HepG2 (cell line): ENCODE results near the gene CD248. TPM values are rescaled to one million over a fixed set of nuclear protein-coding genes. Genes with fewer than 3 reads are reported as not detected.

Source experiments
- AGO2 ChIP-seq: fragments of 200-400 bp; formaldehyde crosslinking; optimal IDR thresholded peaks from 2 replicates; pipeline ENCODE3; 2017; ENCODE audit warnings: mild to moderate bottlenecking, low read depth, low read length, moderate library complexity
- ARNT ChIP-seq: fragments of 450-650 bp; IDR thresholded peaks from 2 replicates; pipeline ENCODE4 v1.6.1; 2017
- ATAD3A ChIP-seq: sonication (generic); formaldehyde crosslinking; IDR thresholded peaks from 2 replicates; pipeline ENCODE4 v1.4.0; 2020; ENCODE audit warnings: missing genetic modification reagents
- BCL3 ChIP-seq: sonication (generic); formaldehyde crosslinking; IDR thresholded peaks from 2 replicates; pipeline ENCODE4 v1.5.1; 2020; ENCODE audit warnings: mild to moderate bottlenecking, missing genetic modification reagents, moderate library complexity
- CHD2 ChIP-seq: IDR thresholded peaks from 2 replicates; pipeline ENCODE4 v1.6.1; 2011; ENCODE audit warnings: low read depth, low read length, improper control_type of control experiment
- GFI1 ChIP-seq: sonication (generic); formaldehyde crosslinking; IDR thresholded peaks from 2 replicates; pipeline ENCODE4 v1.5.0; 2020; ENCODE audit warnings: missing genetic modification reagents, mild to moderate bottlenecking, borderline replicate concordance
- KIAA2018 ChIP-seq: sonication (generic); formaldehyde crosslinking; IDR thresholded peaks from 2 replicates; pipeline ENCODE4 v1.5.0; 2020; ENCODE audit warnings: mild to moderate bottlenecking, missing genetic modification reagents, borderline replicate concordance
- NCOR1 ChIP-seq: fragments of 200-600 bp; sonication (generic); IDR thresholded peaks from 2 replicates; pipeline ENCODE4 v1.7.0; 2017; ENCODE audit warnings: antibody characterized with exemption, low read length, borderline replicate concordance
- SMAD1 ChIP-seq: sonication (generic); formaldehyde crosslinking; IDR thresholded peaks from 2 replicates; pipeline ENCODE4 v1.4.0; 2020; ENCODE audit warnings: missing genetic modification reagents, low read depth, mild to moderate bottlenecking, borderline replicate concordance
- SP4 ChIP-seq: sonication (generic); formaldehyde crosslinking; IDR thresholded peaks from 2 replicates; pipeline ENCODE4 v1.8.1; 2023; ENCODE audit warnings: mild to moderate bottlenecking, missing genetic modification reagents
- USF2 ChIP-seq, 2 experiments: sonication (generic) in 1 of 2; formaldehyde crosslinking in 1 of 2; IDR thresholded peaks; 2 replicates each; pipeline versions ENCODE4 v1.5.1 to v1.6.1; 2011 to 2020; ENCODE audit warnings: borderline replicate concordance in 1 of 2, low read depth in 1 of 2, low read length in 1 of 2, mild to moderate bottlenecking in 1 of 2, missing genetic modification reagents in 1 of 2, moderate library complexity in 1 of 2
- ZBTB42 ChIP-seq: sonication (generic); formaldehyde crosslinking; IDR thresholded peaks from 2 replicates; pipeline ENCODE4 v1.5.0; 2020; ENCODE audit warnings: mild to moderate bottlenecking, missing genetic modification reagents
- ZFX ChIP-seq: sonication (generic); formaldehyde crosslinking; IDR thresholded peaks from 2 replicates; pipeline ENCODE4 v1.4.0; 2020; ENCODE audit warnings: mild to moderate bottlenecking, low read depth, missing genetic modification reagents, moderate library complexity
- ZSCAN9 ChIP-seq: IDR thresholded peaks from 2 replicates; pipeline ENCODE4 v1.6.1; 2016; ENCODE audit warnings: borderline replicate concordance
- polyA plus RNA-seq, 8 experiments: library from polyadenylated mRNA; depleted of rRNA in 3 of 8; stranded (reverse) in 7 of 8; unstranded in 1 of 8; fragments of >200 nt; fragmentation: Illumina TruSeq in 4 of 8; extraction: Trizol in 4 of 8; gene quantifications; 2 replicates each; pipeline versions ENCODE4 v1.2.1 to v1.2.3, GENCODE V29; 2011 to 2016; ENCODE audit warnings: low read depth in 4 of 8, missing spikeins in 1 of 8, mixed read lengths in 1 of 8; ENCODE audit not compliant: insufficient read depth in 1 of 8
- total RNA-seq, 5 experiments: library from RNA; depleted of rRNA; stranded (reverse); fragments of >200 nt; fragmentation: Illumina TruSeq; extraction: Trizol; gene quantifications; 2 replicates each; pipeline ENCODE4 v1.2.3, GENCODE V29; 2016; ENCODE audit warnings: low read depth in 1 of 5

Gene CD248
- total and polyA plus RNA-seq, 2 of the 13 experiments (the other 11 are each of a cell fraction or from before 2014, with no cell fraction given), result 0.25 to 0.35 TPM

- TF ChIP-seq KIAA2018 (CRISPR knock-in tag) (no peak), BCL3 (CRISPR knock-in tag) (no peak), SP4 (CRISPR knock-in tag) (0 out of 2 replicates have a peak, but pooled peaks have one; percentile 34), ZBTB42 (CRISPR knock-in tag) (no peak), ZSCAN9 (CRISPR knock-in tag) (no peak), ZFX (CRISPR knock-in tag) (0 out of 2 replicates have a peak, but pooled peaks have one; percentile 15), USF2 (IDR thresholded peaks at IDR 0.05; ENCODE audit: low read depth, low read length) (no peak), USF2 (CRISPR knock-in tag; IDR thresholded peaks at IDR 0.05; ENCODE audit: borderline replicate concordance) (no peak), AGO2 (peak; percentile 95), NCOR1 (no peak), ATAD3A (CRISPR knock-in tag) (no peak), SMAD1 (CRISPR knock-in tag) (no peak), ARNT (no peak), GFI1 (CRISPR knock-in tag) (no peak), CHD2 (no peak)
Observed at GRCh38 chr11:66277471-66278362, 39.1 kb downstream of the CD248 start, which contains the start of gene CNIH2 (continued).
